Measurements from ENCODE around the gene SERINC3. TPM values are rescaled to one million over a fixed set of nuclear protein-coding genes. Genes with fewer than 3 reads are reported as not detected.
"Not testable (repeated sequence)": the region's sequence is repeated elsewhere in the genome, so short reads cannot be mapped to it uniquely, and the experiment has no call there.

Gene SERINC3
- 10 to 100 TPM; 62.2 to 70.4 (median 66.1) TPM for polyA plus RNA-seq (ENCODE audit: insufficient read length in 3 of 3)
- long read RNA-seq, donor 1, full-length matches to known transcripts = 20 of 20 reads
- long read RNA-seq, donor 1, partial matches to known transcripts = 0 of 20 reads
- long read RNA-seq, donor 1, other reads (novel, unspliced or antisense) = 0 of 20 reads
- long read RNA-seq, donor 2, full-length matches to known transcripts = 32 of 38 reads
- long read RNA-seq, donor 2, partial matches to known transcripts = 6 of 38 reads
- long read RNA-seq, donor 2, other reads (novel, unspliced or antisense) = 0 of 38 reads
- long read RNA-seq, donor 3, full-length matches to known transcripts = 16 of 21 reads
- long read RNA-seq, donor 3, partial matches to known transcripts = 5 of 21 reads
- long read RNA-seq, donor 3, other reads (novel, unspliced or antisense) = 0 of 21 reads
- long read RNA-seq, donor 4, full-length matches to known transcripts = 20 of 25 reads
- long read RNA-seq, donor 4, partial matches to known transcripts = 5 of 25 reads
- long read RNA-seq, donor 4, other reads (novel, unspliced or antisense) = 0 of 25 reads
- long read RNA-seq, donor 5, full-length matches to known transcripts = 12 of 23 reads
- long read RNA-seq, donor 5, partial matches to known transcripts = 11 of 23 reads
- long read RNA-seq, donor 5, other reads (novel, unspliced or antisense) = 0 of 23 reads
- long read RNA-seq, donor 6, full-length matches to known transcripts = 34 of 34 reads
- long read RNA-seq, donor 6, partial matches to known transcripts = 0 of 34 reads
- long read RNA-seq, donor 6, other reads (novel, unspliced or antisense) = 0 of 34 reads
- long read RNA-seq, donor 7, full-length matches to known transcripts = 20 of 65 reads
- long read RNA-seq, donor 7, partial matches to known transcripts = 45 of 65 reads
- long read RNA-seq, donor 7, other reads (novel, unspliced or antisense) = 0 of 65 reads
- long read RNA-seq, donor 8, full-length matches to known transcripts = 12 of 18 reads
- long read RNA-seq, donor 8, partial matches to known transcripts = 6 of 18 reads
- long read RNA-seq, donor 8, other reads (novel, unspliced or antisense) = 0 of 18 reads
- long read RNA-seq, donor 9, full-length matches to known transcripts = 17 of 28 reads
- long read RNA-seq, donor 9, partial matches to known transcripts = 11 of 28 reads
- long read RNA-seq, donor 9, other reads (novel, unspliced or antisense) = 0 of 28 reads
- long read RNA-seq, donor 10, full-length matches to known transcripts = 16 of 21 reads
- long read RNA-seq, donor 10, partial matches to known transcripts = 5 of 21 reads
- long read RNA-seq, donor 10, other reads (novel, unspliced or antisense) = 0 of 21 reads
- long read RNA-seq, donor 11, full-length matches to known transcripts = 16 of 21 reads
- long read RNA-seq, donor 11, partial matches to known transcripts = 5 of 21 reads
- long read RNA-seq, donor 11, other reads (novel, unspliced or antisense) = 0 of 21 reads
- long read RNA-seq, donor 12, full-length matches to known transcripts = 33 of 46 reads
- long read RNA-seq, donor 12, partial matches to known transcripts = 13 of 46 reads
- long read RNA-seq, donor 12, other reads (novel, unspliced or antisense) = 0 of 46 reads
- long read RNA-seq, donor 13, full-length matches to known transcripts = 10 of 15 reads
- long read RNA-seq, donor 13, partial matches to known transcripts = 5 of 15 reads
- long read RNA-seq, donor 13, other reads (novel, unspliced or antisense) = 0 of 15 reads
- long read RNA-seq, donor 14, full-length matches to known transcripts = 29 of 63 reads
- long read RNA-seq, donor 14, partial matches to known transcripts = 34 of 63 reads
- long read RNA-seq, donor 14, other reads (novel, unspliced or antisense) = 0 of 63 reads
- long read RNA-seq, donor 15, full-length matches to known transcripts = 39 of 44 reads
- long read RNA-seq, donor 15, partial matches to known transcripts = 5 of 44 reads
- long read RNA-seq, donor 15, other reads (novel, unspliced or antisense) = 0 of 44 reads
- long read RNA-seq, donor 16, full-length matches to known transcripts = 23 of 44 reads
- long read RNA-seq, donor 16, partial matches to known transcripts = 21 of 44 reads
- long read RNA-seq, donor 16, other reads (novel, unspliced or antisense) = 0 of 44 reads

- DNase-seq = peak; percentile 95
Measured at GRCh38 chr20:44521484-44522481, at the start of gene SERINC3. SERINC3 (minus strand) TSS chr20:44522070; CDS start chr20:44521951, 119 bp downstream.

- DNase-seq = no peak
Measured at GRCh38 chr20:44571362-44571988, 49.6 kb upstream of the SERINC3 start.

- no peak for DNase-seq
Measured at GRCh38 chr20:44570367-44570766, 48.5 kb upstream of the SERINC3 start.

- DNase-seq = no peak
Measured at GRCh38 chr20:44566811-44567210, 44.9 kb upstream of the SERINC3 start.

- DNase-seq = no peak
Measured at GRCh38 chr20:44566018-44566417, 44.1 kb upstream of the SERINC3 start.

- no peak for DNase-seq
Measured at GRCh38 chr20:44561876-44562275, 40.0 kb upstream of the SERINC3 start.

- not testable (repeated sequence) for DNase-seq
Measured at GRCh38 chr20:44560818-44561217, 38.9 kb upstream of the SERINC3 start.

GRCh38 chr20:44560229-44560628 lies 38.4 kb upstream of the SERINC3 start:
- no peak for DNase-seq

- no peak for DNase-seq
Measured at GRCh38 chr20:44559302-44559701, 37.4 kb upstream of the SERINC3 start.

- no peak for DNase-seq
Measured at GRCh38 chr20:44552950-44553908, 31.4 kb upstream of the SERINC3 start.

GRCh38 chr20:44552568-44552949 lies 30.7 kb upstream of the SERINC3 start:
- DNase-seq = no peak

- DNase-seq = no peak
Measured at GRCh38 chr20:44552050-44552449, 30.2 kb upstream of the SERINC3 start.

GRCh38 chr20:44549123-44549522 lies 27.3 kb upstream of the SERINC3 start:
- no peak for DNase-seq

- DNase-seq = no peak
Measured at GRCh38 chr20:44547419-44547818, 25.5 kb upstream of the SERINC3 start.

GRCh38 chr20:44544263-44544662 lies 22.4 kb upstream of the SERINC3 start:
- no peak for DNase-seq

- no peak for DNase-seq
Measured at GRCh38 chr20:44543358-44543757, 21.5 kb upstream of the SERINC3 start.

- DNase-seq = no peak
Measured at GRCh38 chr20:44542890-44543289, 21.0 kb upstream of the SERINC3 start.
